HL-60 (cell line): ENCODE results near the gene FERMT3.

Experiments
- CTCF ChIP-seq: IDR thresholded peaks from one replicate; pipeline ENCODE4 v1.5.1; 2011; ENCODE audit warnings: low read length, control low read depth, inconsistent platforms; ENCODE audit not compliant: insufficient read depth
- POLR2AphosphoS5 ChIP-seq: IDR thresholded peaks from 2 replicates; pipeline ENCODE4 v1.6.1; 2012; ENCODE audit warnings: low read depth

- TF ChIP-seq POLR2AphosphoS5 = no peak
- TF ChIP-seq CTCF = no peak
These were observed 3.0 kb downstream of the FERMT3 start for GRCh38 chr11:64209563-64209843.
